OCI-LY3 (cell line): Measurements from ENCODE around the gene RAB20.

Source experiments
- EZH2phosphoT487 ChIP-seq: fragments of 200-600 bp; shearing (Covaris generic); IDR thresholded peaks from 2 replicates; pipeline ENCODE4 v1.6.1; 2018; ENCODE audit warnings: antibody characterized with exemption, mixed run types, low read depth
- TF ChIP-seq, protein P1 (sequence below): fragments of 200-600, 300-600 bp; sonication (generic); IDR thresholded peaks from 2 replicates; pipeline ENCODE4 v1.5.1; 2014; ENCODE audit warnings: antibody characterized with exemption, low read length, low read depth

- TF ChIP-seq, protein P1, sequence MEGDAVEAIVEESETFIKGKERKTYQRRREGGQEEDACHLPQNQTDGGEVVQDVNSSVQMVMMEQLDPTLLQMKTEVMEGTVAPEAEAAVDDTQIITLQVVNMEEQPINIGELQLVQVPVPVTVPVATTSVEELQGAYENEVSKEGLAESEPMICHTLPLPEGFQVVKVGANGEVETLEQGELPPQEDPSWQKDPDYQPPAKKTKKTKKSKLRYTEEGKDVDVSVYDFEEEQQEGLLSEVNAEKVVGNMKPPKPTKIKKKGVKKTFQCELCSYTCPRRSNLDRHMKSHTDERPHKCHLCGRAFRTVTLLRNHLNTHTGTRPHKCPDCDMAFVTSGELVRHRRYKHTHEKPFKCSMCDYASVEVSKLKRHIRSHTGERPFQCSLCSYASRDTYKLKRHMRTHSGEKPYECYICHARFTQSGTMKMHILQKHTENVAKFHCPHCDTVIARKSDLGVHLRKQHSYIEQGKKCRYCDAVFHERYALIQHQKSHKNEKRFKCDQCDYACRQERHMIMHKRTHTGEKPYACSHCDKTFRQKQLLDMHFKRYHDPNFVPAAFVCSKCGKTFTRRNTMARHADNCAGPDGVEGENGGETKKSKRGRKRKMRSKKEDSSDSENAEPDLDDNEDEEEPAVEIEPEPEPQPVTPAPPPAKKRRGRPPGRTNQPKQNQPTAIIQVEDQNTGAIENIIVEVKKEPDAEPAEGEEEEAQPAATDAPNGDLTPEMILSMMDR, result no peak
- TF ChIP-seq EZH2phosphoT487, result no peak
These were observed 55.9 kb downstream of the RAB20 start for GRCh38 chr13:110505594-110505993.
